ENCODE measurements around the gene CD200. TPM values are rescaled to one million over a fixed set of nuclear protein-coding genes. Genes with fewer than 3 reads are reported as not detected.

Gene CD200, protein sequence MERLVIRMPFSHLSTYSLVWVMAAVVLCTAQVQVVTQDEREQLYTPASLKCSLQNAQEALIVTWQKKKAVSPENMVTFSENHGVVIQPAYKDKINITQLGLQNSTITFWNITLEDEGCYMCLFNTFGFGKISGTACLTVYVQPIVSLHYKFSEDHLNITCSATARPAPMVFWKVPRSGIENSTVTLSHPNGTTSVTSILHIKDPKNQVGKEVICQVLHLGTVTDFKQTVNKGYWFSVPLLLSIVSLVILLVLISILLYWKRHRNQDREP
- total RNA-seq: 35.0 TPM

DNA sequence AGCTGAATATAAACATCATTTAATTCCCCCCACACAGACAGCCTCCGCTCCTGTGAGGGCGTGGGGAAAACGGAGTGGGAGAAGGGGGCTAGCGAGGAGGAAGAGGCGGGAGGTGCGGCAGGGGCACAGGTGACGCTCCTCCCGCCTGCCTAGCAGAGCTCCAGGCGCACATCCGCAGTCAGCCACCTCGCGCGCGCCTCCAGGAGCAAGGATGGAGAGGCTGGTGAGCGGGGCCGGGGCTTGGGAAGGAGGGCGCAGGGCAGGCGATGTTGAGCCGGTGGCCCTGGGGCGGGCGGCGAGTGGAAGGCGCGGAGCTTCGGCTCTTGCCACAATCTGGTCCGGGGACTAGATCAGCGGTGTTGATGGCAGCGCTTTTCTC is at the start of gene CD200:
TSS of gene CD200 (plus strand) at position 155 of the 379 bp plus-strand sequence. CDS start at position 212, 57 bp downstream.

DNA sequence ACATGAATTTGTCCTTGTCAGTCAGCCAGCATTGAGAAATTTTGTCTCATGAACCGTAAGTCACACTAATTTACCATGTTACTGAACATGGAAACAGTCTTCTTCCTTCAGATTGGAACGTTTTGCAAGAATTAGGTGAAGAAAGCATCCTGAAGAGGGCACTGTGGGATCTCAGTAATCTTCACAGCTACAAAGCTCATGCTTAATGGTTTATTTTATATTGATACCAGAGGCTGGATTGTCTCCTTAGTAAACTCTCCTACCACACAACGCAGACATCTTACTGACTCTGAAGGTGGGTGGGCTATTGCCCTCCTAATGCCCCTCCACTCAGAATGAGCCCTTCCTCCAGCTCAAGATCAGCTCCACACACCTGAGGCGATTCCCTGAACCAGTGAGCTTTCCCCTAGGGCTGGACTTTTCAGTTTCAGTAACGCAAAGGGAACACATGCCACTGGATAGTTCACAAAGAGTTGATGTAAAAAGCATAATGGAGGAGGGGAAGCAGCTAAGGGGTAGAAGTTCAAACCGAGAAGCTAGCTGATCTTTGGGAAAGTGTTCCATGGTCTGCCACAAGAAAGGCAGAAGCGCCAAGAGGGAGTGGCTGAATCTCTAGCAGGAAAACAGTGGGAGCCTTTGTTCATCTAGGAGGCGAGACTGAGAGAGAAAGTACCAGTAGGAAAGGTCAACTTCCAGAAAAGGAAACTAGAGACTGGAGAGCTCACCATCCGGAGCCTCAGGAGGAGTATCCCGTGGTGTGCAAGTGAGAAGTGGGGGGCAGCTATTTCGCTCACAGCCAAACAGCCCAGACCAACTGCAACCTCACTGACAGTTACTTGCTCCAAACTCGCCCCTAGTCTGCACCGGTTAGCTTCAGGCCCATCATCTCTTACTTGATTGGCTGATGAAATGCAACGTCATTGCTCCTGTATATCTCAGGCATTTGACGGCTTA is 39.3 kb upstream of the CD200 start, which contains the start of gene SLC9C1:
TSS of gene SLC9C1 (minus strand) at position 849 of the 954 bp plus-strand sequence. CDS start 7,425 bp downstream, outside the sequence.

Other genes with a start within 250 kb of the CD200 start
- 2.1 TPM for gene C3orf52, start 246.8 kb upstream of the CD200 start, total RNA-seq
- gene GCSAM, start 199.9 kb upstream of the CD200 start, total RNA-seq: 0.99 TPM
- gene SLC9C1, start 38.9 kb upstream of the CD200 start, total RNA-seq: 1.5 TPM
- gene BTLA, start 166.3 kb downstream of the CD200 start, total RNA-seq: not detected
- gene ATG3, start 228.8 kb downstream of the CD200 start, total RNA-seq: 51.2 TPM
- gene SLC35A5, start 228.9 kb downstream of the CD200 start, total RNA-seq: 65.5 TPM

Data from camera-type eye (tissue), 1 donor.